GM18502 (cell line): ENCODE results near the gene SPAG16.
"Not testable (repeated sequence)": the region's sequence is repeated elsewhere in the genome, so short reads cannot be mapped to it uniquely, and the experiment has no call there.

ENCODE experiments used
- ATAC-seq: cut with Tn5 transposase; IDR thresholded peaks from one replicate; pipeline ENCODE4 v1.9.1; 2021; ENCODE audit warnings: mild to moderate bottlenecking; ENCODE audit not compliant: unreplicated experiment, poor library complexity

The SPAG16 gene

DNA sequence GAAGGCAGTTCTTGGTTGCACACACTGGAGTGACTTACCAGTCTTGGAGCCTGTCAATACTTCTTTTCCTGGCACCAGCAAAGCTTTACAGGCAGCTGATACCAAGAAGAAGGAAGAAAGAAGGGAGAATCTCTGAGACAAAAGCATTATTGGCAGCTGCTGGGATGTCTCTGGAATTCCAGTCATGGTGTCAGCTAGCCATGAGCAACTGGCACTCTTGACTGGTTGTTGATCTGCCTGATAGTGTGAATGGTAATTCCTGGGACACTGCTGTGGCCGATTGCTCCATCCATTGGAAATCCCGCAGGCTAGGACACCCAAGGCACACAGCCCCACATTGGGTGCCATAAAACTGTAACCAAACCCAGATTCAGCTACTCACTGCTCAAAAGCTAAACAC lies 17.8 kb upstream of the SPAG16 start:
- no peak for ATAC-seq

DNA sequence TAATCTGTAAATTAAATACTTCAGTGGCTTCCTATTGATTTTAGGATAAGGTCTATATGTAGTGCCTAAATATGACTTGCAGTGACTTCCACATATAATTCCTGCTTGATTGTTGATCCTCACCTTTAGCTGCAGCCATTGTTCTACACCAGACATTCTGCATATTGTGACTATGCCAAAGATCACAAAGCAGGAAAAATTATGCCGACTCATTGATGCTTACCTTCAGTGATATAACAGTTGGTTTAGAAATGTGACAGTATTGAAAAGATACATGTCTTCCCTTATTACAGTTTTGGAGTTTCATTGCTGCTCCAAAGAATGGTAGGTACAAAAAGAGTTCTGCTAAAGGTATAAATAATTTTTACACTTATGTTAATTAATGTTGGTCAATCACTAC lies 12.3 kb upstream of the SPAG16 start:
- ATAC-seq: no peak

DNA sequence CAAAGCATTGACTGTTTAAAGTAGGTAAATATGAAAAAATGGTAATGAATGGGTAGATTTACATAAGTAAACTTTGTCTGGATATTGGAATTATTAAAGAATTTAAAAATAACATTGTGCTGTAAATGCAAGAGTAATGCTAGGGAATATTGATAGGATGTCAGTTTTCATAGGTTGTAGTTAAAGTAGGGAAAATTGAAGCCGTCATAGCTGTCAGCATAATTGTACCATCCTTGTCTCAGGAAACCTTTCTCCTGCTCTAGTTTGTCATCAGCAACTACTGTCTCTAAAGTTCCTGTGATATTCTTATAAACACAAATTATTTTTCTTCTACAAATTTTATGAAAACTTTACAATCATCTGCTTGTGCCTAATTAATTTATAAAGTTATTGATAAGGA lies 10.1 kb upstream of the SPAG16 start:
- ATAC-seq: no peak

DNA sequence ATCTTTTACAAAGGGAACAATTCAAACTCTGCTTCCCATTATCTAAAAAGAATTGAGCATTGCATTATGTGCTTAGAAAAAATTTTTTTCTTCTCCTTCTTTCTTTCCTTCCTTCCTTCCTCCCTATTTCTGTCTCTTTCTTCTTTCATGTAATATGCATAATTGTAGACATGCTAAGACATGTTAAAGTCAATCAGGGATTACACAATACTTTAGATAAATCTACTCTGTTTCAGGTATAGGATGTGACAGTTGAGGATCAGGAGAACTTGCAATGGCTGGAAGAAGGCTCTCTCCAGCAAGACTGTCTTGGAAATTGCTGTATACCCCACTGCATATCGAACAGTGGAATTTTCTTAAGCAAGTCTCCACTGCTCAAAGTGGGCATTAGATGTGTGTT lies 9.0 kb upstream of the SPAG16 start:
- ATAC-seq: no peak

DNA sequence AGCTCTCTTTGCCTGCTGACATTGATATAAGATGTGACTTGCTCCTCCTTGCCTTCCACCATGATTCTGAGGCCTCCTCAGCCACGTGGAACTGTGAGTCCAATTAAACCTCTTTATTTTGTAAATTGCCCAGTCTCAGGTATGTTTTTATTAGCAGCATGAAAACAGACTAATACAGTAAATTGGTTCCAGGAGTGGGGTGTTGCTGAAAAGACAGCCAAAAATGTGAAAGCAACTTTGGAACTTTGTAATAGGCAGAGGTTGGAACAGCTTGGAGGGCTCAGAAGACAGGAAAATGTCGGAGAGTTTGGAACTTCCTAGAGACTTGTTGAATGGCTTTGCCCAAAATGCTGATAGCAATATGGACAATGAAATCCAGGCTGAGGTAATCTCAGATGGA lies 7.1 kb upstream of the SPAG16 start:
- ATAC-seq: not testable (repeated sequence)

DNA sequence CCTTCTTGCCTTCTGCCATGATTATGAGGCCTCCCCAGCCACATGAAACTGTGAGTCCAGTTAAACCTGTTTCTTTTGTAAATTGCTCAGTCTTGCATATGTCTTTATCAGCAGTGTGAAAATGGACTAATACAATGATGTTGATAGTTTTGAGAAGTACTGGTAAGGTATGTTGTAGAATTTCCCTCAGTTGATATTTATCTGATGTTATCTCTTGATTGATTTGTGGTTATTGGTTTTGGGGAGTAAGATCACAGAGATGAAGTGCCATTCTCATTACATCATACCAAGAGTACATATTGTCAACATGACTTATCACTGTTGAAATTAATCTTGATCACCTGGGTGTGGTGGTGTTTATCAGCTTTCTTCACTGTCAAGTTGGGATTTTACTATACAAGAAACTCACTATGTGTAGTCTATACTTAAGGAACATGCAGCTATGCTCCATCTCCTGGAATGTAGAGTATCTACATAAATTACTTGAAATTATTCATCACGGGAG lies 5.1 kb upstream of the SPAG16 start:
- ATAC-seq: no peak

DNA sequence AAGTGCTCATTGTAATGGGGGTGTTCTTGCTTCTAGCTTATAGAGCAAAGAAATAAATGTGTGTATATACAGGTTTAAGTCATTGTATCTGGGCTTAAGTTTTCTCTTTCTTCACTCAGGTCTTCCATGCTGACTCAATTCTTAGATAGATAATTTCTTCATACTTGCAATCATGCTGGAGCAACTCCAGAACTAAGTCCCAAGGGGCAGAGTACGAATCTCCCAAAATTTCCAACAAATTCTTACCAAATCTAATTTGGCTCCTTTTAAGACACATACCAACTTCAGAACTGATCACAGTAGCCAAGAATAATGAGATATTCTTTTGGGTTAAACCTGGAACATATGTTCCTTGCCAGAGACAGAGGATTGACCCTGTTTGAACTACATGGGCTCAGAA lies 4.3 kb upstream of the SPAG16 start:
- ATAC-seq: no peak

DNA sequence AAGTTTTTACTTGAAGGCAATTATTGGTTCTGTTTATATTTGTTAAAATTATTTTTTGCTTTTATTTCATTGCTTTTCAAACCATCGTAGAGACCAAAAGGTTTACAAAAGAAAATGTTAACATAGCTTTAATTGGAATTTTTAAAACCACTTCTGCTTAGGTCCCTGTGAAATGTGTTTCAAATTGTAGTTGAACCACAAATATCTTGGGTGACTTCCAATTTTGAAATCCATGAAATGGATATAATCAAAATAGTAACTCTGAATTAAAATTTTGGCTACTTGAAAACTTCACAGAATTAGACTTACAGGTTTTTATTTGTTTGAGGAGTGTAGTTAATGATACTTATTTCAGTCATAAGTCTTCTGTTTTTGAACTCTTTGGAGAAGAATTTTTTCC lies 3.1 kb upstream of the SPAG16 start:
- ATAC-seq: no peak

DNA sequence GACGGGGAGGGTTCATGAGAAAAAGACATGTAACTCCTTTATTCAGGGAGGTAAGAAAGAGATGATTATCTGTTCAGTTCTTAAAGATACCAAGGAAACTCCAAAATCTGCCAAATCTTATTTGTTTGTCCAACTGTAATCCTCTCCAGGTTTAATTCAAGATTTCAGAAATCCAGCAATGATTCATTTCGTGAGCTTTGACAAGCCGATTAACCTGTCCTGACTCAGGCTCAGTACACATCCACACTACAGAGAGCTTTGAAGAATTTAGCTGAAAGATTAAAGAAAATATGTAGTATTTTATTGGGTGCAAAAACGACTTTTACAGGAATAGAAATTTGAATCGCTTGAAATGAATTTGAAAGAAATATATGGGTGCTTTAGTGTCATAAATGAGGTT lies 1.1 kb downstream of the SPAG16 start:
- no peak for ATAC-seq

DNA sequence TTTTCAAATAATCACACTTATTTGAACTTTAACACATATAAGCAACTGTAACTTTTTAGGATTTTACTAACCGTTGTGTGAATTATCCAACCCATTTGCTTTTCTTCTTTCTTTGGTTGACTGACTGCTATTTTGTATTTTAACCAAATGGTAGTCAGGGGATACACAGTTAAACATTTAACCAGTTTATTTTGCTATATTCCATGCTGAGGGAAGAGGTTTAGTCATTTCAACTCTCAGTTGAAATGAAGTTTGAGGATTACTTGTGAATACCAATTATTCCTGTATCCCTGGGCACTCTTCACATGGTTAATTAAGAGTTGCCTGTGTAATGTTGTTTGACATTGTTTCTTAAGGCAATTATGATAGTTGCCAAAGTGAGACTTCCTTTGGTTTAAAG lies 1.9 kb downstream of the SPAG16 start:
- no peak for ATAC-seq

DNA sequence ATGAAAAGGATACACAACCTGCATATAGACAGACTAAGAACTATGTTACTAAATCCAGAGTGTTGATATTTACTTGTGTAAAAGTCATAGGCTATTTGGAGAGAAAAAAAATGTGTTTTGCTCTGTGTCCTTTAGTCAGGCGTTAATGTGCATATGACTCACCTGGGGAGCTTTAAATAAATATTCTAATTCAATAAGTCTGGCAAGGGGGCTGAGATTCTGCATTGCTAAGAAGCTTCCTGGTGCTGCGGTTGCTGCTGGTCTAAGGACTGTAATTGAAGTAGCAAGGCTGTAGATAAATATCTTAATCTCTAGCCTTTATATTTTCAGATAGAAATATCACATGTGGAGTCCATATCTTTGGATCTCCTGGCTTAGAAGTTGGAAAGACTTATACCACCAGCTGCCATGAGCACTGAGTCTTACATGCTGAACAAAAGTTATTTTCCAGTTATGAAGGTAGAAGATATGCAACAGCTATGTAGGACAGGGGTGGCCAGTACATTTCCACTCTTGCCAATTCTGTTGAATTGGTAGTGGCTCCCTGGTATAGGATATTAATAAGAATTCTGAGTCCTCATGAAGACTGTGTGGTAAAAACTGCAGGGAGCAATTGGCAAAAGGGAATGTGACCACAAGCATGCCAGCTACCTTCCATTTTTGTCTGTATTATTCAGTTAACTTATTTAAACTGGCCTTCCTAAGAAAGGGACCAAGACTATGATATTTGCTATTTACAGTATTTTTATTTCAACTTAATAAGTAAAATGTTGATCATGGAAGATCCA lies 4.8 kb downstream of the SPAG16 start:
- ATAC-seq: no peak

DNA sequence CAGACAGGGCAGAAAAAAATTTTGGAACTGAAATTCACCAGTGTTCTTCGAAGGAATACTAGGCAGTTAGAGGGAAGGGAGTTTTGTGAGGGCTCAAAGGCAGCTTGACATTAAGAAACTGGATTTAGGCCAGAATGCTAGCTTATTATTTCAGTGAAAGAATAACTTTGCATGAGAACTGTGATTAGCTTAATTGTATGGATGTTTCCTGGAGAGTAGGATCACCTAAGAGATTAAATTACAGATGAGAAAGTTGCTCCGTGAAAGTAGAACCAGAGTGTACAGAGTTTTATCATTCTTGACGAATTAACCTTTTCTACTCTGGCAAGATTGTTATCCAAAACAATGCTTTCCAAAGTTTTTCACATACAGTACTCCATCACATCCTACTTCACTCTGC lies 6.2 kb downstream of the SPAG16 start:
- ATAC-seq: no peak

DNA sequence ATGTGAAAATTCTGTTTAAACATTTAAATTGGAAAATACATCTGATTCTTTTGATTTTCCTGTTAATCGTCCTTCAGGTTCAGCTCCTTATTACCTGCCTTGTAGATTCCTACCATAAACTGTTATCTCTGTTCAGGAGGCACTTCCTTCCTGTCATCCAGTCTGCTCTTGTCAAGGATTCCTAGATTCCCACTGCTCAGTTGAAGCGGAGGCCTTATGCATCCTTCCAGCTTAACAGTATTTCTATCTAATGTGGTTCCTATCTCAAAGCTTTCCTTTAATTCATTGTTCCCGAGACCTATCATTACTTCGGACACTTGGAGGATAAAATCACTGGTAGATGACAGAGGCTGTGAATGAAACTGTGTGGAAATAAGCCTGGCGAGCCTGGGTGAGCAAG lies 12.0 kb downstream of the SPAG16 start:
- ATAC-seq: no peak

DNA sequence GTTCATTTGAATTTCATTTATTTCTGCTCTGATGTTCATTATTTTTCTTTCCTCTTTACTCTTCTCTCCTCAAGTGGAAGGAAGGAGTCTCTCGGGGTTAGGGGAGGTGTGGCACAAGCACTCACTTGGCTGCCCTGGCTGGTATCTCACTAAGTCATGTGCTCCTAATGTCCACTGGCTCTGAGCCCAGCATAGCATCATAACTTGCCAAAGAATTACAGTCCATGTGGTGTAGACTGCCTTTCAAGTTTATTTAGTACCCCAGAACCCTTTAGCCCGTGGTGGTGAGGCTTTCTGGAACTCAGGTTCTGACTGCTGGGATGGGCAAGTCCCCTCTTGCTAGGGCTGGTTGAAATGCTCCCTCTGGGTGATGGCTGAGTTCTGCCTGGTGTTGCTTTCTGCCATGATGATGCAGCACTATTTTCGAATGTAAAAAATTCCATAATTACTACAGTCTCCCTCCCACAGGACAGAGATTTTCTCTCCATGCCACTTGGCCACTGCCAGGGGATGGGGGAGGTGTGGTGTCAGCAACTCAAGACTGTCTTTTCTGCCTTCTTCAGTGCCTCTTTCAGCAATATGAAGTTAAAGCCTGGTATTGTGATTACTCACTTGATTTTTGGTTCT lies 22.2 kb downstream of the SPAG16 start:
- ATAC-seq: no peak

DNA sequence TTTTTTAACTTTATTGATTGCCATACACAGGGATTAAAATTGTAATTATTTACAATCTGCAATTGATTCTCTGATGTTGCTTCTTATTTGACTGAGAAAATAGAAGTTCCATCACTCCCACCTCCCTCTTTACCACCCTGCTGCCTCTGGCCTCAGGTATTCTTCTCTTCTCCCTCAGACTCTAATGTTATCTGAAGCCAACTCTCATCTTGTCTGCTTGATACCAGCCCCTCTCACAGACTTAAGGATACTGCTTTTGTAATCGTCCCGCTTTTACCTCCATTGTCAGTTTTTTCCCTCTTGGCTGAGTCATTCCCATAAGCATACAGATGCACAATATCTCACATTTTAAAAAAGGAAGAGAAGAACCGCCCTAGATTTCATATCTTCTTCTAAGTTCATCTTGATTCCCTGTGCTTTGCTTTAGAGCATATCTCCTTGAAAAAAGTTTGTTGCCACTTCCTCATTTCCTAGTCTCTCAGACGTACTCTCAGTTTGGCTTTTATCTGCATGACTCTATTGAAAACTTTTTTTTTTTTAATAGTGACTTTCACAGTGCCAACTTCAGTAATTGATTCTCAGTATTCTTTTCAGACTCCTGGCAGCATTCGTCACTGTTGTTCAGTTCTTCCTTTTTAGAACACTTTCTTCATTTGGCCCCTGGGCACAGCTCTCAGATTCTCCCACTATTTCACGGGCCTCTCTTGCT lies 31.1 kb downstream of the SPAG16 start:
- peak; percentile 58 for ATAC-seq

DNA sequence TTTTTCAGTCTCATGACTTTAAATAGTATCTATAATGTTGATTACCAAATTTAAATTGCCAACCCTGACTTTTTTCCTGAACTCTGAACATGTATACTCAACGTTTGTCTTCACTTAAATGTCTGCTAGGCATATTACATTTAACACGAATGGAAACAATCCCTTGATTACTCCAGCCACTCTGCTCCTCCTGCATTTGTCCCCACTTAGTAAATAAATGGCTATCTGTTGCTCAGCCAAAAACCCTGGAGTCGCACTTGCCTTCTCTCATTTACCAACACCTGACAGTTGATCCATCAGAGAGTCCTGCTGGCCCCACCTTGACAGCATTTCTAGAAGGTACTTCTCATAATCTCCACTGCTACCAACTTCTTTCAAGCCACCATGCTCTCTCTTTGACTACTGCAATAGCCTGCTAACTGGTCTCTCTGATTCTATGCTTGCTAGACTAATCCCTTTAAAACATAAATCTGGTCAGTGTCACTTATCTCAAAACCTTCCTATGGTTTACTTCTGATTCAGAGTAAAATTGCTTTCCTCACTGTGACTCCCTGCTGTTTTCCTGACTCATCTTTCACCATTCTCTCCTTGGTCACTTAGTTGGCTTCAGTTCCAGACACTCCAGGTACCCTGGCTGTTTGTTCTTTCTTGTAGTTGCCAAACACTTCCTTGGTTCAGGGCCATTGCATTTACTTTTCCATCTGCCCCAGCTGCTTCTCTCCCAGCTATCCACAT lies 31.9 kb downstream of the SPAG16 start:
- ATAC-seq: no peak

DNA sequence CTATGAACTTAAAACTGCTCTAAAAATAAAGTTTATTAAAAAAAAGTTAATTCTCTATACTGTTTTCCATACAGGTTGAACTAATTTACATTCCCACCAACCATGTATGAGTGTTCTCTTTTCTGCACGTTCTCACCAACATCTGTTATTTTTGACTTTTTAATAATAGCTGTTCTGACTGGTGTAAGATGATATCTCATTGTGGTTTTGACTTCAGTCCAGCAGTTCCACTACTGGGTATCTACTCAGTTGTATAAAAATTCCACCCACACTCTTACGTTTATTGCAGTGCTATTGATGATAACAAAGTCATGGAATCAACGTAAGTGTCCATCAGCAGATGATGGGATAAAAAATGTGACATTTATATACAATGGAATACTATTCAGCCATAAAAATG lies 33.7 kb downstream of the SPAG16 start:
- ATAC-seq: no peak

DNA sequence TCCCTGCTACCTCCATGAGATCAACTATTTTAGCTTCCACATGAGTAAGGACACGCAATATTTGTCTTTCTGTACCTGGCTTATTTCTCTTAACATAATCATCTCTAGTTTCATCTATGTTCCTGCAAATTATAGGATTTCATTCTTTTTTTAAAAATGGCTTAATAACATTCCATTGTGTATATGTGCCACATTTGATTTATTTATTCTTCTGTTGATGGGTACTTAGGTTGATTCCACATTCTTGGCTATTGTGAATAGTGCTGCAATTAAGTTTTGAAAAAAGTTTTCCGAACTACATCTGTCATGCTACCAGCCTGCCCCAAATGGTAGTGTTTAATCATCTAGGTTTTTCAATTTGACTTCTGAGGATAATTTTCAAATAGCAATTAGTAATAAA lies 36.3 kb downstream of the SPAG16 start:
- no peak for ATAC-seq

DNA sequence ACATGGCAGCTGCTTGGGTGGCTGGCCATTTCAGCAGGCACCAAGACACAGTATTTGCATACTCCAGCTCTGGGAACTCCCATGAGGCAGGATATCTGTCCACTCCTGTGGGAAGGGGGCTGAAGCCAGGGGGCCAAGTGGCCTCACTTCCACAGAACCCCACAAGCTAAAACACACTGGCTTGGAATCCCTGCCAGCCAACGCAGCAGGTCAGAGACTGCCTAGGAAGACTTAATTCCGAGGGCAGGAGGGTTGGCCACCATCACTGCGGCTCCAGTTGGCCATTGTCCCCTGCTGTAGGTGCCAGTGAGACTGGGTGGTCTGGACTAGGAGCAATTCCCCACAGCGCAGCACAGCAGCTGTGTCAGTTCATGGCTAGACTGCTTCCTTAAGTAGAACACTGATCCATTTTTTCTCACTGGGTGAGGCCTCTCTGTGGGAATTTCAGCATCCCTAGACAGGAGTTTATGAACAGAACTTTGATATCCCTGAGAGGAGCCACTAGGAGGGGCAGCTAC lies 52.0 kb downstream of the SPAG16 start:
- ATAC-seq: no peak

DNA sequence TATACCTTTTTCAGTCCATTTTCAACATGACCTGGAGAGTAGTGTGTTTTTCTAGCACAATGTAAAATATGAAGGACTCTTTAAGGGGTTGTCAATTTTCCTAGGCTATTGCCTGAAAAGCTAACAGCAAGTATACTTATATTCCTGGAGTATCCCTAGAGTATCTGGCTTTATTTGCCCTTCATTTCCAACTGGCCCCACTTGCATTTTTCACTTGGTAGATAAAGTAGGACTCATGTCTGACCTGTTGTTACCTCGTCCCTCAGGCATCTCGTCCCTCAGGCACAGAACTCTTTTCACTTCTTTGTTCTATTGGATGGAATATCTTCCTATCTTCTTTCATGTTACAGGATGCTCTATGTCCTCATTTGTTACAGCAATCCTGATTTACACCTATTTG lies 69.2 kb downstream of the SPAG16 start:
- ATAC-seq: no peak

DNA sequence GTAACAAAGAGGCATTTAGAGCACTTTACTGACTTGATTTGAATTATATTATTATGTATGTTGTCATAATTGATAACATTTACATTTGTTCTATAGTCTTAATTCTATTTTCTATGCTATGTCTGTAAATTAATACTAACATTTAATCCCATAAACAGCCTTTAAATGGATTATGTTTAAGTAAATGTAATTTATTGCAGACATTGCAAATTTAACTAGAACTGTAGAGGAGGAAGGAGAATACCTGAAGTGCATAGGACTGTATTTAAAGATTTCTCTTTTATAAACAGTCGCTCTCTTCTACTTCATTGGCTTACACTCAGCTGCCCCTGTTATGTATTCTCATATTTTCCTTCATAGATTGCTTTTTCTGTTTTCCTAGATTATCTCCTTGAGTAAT lies 92.4 kb downstream of the SPAG16 start:
- ATAC-seq: no peak
